Adrenal gland (tissue), 5 donors: ENCODE results near the gene SORL1-AS1.

ENCODE experiments used
- POLR2A ChIP-seq, 2 donors: fragments of 450-650 bp; IDR thresholded peaks; one replicate each; pipeline ENCODE4 v1.6.1; 2017; ENCODE audit warnings: antibody characterized with exemption in 2 of 2, mild to moderate bottlenecking in 2 of 2, moderate library complexity in 1 of 2
- TF ChIP-seq, protein P1 (sequence below), 6 experiments: fragments of 450-650 bp in 4 of 6; fragments of 200-600 bp in 2 of 6; sonication (generic) in 1 of 6; IDR thresholded peaks; 1 replicate in 5 of 6; 2 replicates in 1 of 6; pipeline versions ENCODE4 v1.5.1 to v1.8.0; 2016 to 2021; ENCODE audit warnings: antibody characterized with exemption in 6 of 6, mild to moderate bottlenecking in 2 of 6, moderate library complexity in 1 of 6
- donor health status: DM: no; HTN: no; CAD: no.

DNA sequence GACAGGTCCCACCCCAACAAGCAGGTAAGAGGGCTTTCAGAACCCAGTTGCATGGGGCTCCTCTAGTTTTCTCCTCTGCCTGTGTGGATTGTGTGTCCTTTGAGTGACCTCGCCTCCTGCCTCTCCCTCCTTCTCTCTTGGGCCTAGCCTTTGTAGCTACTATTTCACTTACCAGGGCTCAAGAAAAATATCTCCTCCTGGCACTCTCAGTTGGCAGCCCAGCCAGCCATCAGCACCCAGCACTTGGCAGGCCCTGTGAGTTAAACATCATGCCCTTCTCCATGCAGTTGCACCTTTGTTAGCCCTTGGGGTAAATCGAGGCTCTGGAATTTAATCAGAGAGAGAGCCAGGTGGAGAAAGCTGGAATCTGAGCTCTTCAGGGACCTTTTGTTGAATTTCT, 35.4 kb upstream of the SORL1-AS1 start:
- TF ChIP-seq POLR2A (IDR thresholded peaks at IDR 0.05), result no peak
- TF ChIP-seq, protein P1, sequence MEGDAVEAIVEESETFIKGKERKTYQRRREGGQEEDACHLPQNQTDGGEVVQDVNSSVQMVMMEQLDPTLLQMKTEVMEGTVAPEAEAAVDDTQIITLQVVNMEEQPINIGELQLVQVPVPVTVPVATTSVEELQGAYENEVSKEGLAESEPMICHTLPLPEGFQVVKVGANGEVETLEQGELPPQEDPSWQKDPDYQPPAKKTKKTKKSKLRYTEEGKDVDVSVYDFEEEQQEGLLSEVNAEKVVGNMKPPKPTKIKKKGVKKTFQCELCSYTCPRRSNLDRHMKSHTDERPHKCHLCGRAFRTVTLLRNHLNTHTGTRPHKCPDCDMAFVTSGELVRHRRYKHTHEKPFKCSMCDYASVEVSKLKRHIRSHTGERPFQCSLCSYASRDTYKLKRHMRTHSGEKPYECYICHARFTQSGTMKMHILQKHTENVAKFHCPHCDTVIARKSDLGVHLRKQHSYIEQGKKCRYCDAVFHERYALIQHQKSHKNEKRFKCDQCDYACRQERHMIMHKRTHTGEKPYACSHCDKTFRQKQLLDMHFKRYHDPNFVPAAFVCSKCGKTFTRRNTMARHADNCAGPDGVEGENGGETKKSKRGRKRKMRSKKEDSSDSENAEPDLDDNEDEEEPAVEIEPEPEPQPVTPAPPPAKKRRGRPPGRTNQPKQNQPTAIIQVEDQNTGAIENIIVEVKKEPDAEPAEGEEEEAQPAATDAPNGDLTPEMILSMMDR (IDR thresholded peaks at IDR 0.05), result no peak
